ENCODE data around the gene SPTBN1. TPM values are rescaled to one million over a fixed set of nuclear protein-coding genes. Genes with fewer than 3 reads are reported as not detected.

SPTBN1 gene
- total and polyA plus RNA-seq, 2 experiments from 2014 or later, result 122 to 341 TPM

DNA sequence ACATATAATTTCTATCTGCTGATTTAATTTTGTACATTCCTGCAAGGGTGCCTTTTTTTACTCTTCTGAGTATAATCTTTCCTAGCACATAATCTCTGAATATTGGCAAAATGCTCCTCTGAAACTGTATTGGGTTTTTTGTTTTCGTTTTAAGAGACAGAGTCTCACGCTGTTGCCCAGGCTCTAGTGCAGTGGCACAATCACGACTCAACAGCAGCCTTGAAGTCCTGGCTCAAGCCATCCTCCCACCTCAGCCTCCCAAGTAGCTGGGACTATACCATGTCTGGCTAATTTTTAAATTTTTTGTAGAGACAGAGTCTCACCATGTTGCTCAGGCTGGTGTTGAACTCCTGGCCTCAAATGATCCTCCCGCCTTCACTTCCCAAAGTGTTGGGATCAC lies 104.9 kb downstream of the SPTBN1 start:
- Histone ChIP-seq H4K20me1 (ENCODE audit: insufficient read depth, poor library complexity, severe bottlenecking) (peaks cover 40% of the 10 kb centered on the region), H3K27ac (peak overlapping the region; percentile 98), H3K4me3 (peak overlapping the region; percentile 68), H3K27me3 (no peaks in the 10 kb centered on the region), H3K36me3 (replicated peaks; ENCODE audit: insufficient read depth, low read depth) (no peaks in the 10 kb centered on the region), H3K4me2 (peak overlapping the region; percentile 86), H3K79me2 (peaks cover 91% of the 10 kb centered on the region), H2AFZ (no peak overlapping the region), H3K4me1 (ENCODE audit: insufficient read depth) (peaks cover 31% of the 10 kb centered on the region), H3K9me3 (ENCODE audit: low read depth) (no peaks in the 10 kb centered on the region), H3K9me2 (replicated peaks; ENCODE audit: insufficient read depth) (no peaks in the 10 kb centered on the region)
- DNase-seq (ENCODE audit: low spot score), result no peak
- WGBS (ENCODE audit: low lambda C conversion rate, missing lambda C conversion rate), result 44% methylated on average over 4 of the region's 4 CpGs
- TF ChIP-seq CTCF (IDR thresholded peaks at IDR 0.05; ENCODE audit: poor library complexity), result no peak
- no peak for TF ChIP-seq EZH2phosphoT487 (IDR thresholded peaks at IDR 0.05; ENCODE audit: low read depth, severe bottlenecking, unreplicated experiment)

DNA sequence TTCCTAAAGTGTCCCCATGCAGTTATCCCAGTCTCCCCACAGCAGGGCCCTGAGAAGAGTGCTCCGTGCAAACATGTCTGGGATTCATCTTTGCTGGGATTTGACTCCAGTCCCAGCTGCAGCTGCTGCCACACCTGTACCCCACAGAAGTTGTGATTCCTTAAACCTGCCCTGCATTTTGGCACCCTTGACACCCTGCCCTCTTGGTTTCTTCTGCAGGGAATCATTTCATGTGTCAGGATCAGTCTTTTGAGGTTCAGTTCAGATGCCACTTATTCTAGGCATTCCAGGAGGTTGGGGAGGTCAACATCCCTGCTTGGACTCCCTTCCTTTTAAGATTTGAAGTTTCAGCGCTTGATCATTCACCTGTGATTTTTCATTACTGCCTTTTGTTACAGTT lies 108.3 kb downstream of the SPTBN1 start:
- peaks cover 49% of the 10 kb centered on the region for H4K20me1 ChIP-seq (ENCODE audit: insufficient read depth, poor library complexity, severe bottlenecking)
- 77% methylated on average over 2 of the region's 2 CpGs for WGBS (ENCODE audit: low lambda C conversion rate, missing lambda C conversion rate)

GRCh38 chr2:54565551-54565950 lies 109.4 kb downstream of the SPTBN1 start:
- H3K4me1 ChIP-seq (ENCODE audit: insufficient read depth), result peaks cover 53% of the 10 kb centered on the region
- no peak overlapping the region for H3K4me3 ChIP-seq
- no peaks in the 10 kb centered on the region for H3K36me3 ChIP-seq (replicated peaks; ENCODE audit: insufficient read depth, low read depth)
- H3K27ac ChIP-seq, result peak overlapping the region; percentile 25
- H3K9me3 ChIP-seq (ENCODE audit: low read depth), result no peaks in the 10 kb centered on the region
- H4K20me1 ChIP-seq (ENCODE audit: insufficient read depth, poor library complexity, severe bottlenecking), result peaks cover 50% of the 10 kb centered on the region
- H3K79me2 ChIP-seq, result peaks cover 100% of the 10 kb centered on the region
- no peak overlapping the region for H2AFZ ChIP-seq
- peak overlapping the region; percentile 86 for H3K4me2 ChIP-seq
- H3K27me3 ChIP-seq, result no peaks in the 10 kb centered on the region
- DNase-seq (ENCODE audit: low spot score), result no peak
- no peaks in the 10 kb centered on the region for H3K9me2 ChIP-seq (replicated peaks; ENCODE audit: insufficient read depth)
- no peak for TF ChIP-seq EZH2phosphoT487 (IDR thresholded peaks at IDR 0.05; ENCODE audit: low read depth, severe bottlenecking, unreplicated experiment)
- no peak for TF ChIP-seq CTCF (IDR thresholded peaks at IDR 0.05; ENCODE audit: poor library complexity)
- TF ChIP-seq EZH2 (IDR thresholded peaks at IDR 0.05; ENCODE audit: borderline replicate concordance), result no peak

More for the DNA sequence above, 108.3 kb downstream of the SPTBN1 start:
- no peaks in the 10 kb centered on the region for H3K27me3 ChIP-seq
- no peak overlapping the region for H2AFZ ChIP-seq
- peak overlapping the region; percentile 25 for H3K27ac ChIP-seq
- H3K4me1 ChIP-seq (ENCODE audit: insufficient read depth), result peaks cover 41% of the 10 kb centered on the region
- peaks cover 100% of the 10 kb centered on the region for H3K79me2 ChIP-seq
- TF ChIP-seq EZH2 (IDR thresholded peaks at IDR 0.05; ENCODE audit: borderline replicate concordance), result no peak
- no peak for TF ChIP-seq EZH2phosphoT487 (IDR thresholded peaks at IDR 0.05; ENCODE audit: low read depth, severe bottlenecking, unreplicated experiment)
- no peak for TF ChIP-seq CTCF (IDR thresholded peaks at IDR 0.05; ENCODE audit: poor library complexity)
- H3K4me2 ChIP-seq, result peak overlapping the region; percentile 86
- no peaks in the 10 kb centered on the region for H3K9me3 ChIP-seq (ENCODE audit: low read depth)
- no peaks in the 10 kb centered on the region for H3K9me2 ChIP-seq (replicated peaks; ENCODE audit: insufficient read depth)
- H3K4me3 ChIP-seq, result no peak overlapping the region
- H3K36me3 ChIP-seq (replicated peaks; ENCODE audit: insufficient read depth, low read depth), result no peaks in the 10 kb centered on the region
- no peak for DNase-seq (ENCODE audit: low spot score)

GRCh38 chr2:54566896-54567295 lies 110.8 kb downstream of the SPTBN1 start:
- H3K36me3 ChIP-seq (replicated peaks; ENCODE audit: insufficient read depth, low read depth), result no peaks in the 10 kb centered on the region
- H4K20me1 ChIP-seq (ENCODE audit: insufficient read depth, poor library complexity, severe bottlenecking), result peaks cover 46% of the 10 kb centered on the region
- H3K4me2 ChIP-seq, result peak overlapping the region; percentile 17
- no peaks in the 10 kb centered on the region for H3K9me2 ChIP-seq (replicated peaks; ENCODE audit: insufficient read depth)
- peaks cover 90% of the 10 kb centered on the region for H3K79me2 ChIP-seq
- TF ChIP-seq CTCF (IDR thresholded peaks at IDR 0.05; ENCODE audit: poor library complexity), result no peak
- no peak for TF ChIP-seq EZH2phosphoT487 (IDR thresholded peaks at IDR 0.05; ENCODE audit: low read depth, severe bottlenecking, unreplicated experiment)
- TF ChIP-seq EZH2 (IDR thresholded peaks at IDR 0.05; ENCODE audit: borderline replicate concordance), result no peak
- DNase-seq (ENCODE audit: low spot score), result no peak
- no peaks in the 10 kb centered on the region for H3K9me3 ChIP-seq (ENCODE audit: low read depth)
- peaks cover 65% of the 10 kb centered on the region for H3K4me1 ChIP-seq (ENCODE audit: insufficient read depth)
- WGBS (ENCODE audit: low lambda C conversion rate, missing lambda C conversion rate), result 86% methylated on average over 1 of the region's 1 CpG
- peak overlapping the region; percentile 44 for H3K27ac ChIP-seq
- H3K4me3 ChIP-seq, result no peak overlapping the region
- H2AFZ ChIP-seq, result no peak overlapping the region
- H3K27me3 ChIP-seq, result no peaks in the 10 kb centered on the region
